Right renal cortex interstitium (tissue), 3 donors: Measurements from ENCODE around the gene LYPD4. TPM values are rescaled to one million over a fixed set of nuclear protein-coding genes. Genes with fewer than 3 reads are reported as not detected.
"Not testable (repeated sequence)": the region's sequence is repeated elsewhere in the genome, so short reads cannot be mapped to it uniquely, and the experiment has no call there.

ENCODE experiments used
- DNase-seq, 3 donors: peaks; one replicate each; pipeline ENCODE4 v3.0.0-alpha.2; 2013; ENCODE audit warnings: low read depth in 3 of 3, low spot score in 2 of 3
- polyA plus RNA-seq, 3 donors: library from polyadenylated mRNA; unstranded; fragments of 120-200 nt; gene quantifications; one replicate each; pipeline ENCODE4 v1.2.1, GENCODE V29; 2013; ENCODE audit not compliant: insufficient read length in 3 of 3

The LYPD4 gene
- polyA plus RNA-seq, 3 donors = not detected

DNA sequence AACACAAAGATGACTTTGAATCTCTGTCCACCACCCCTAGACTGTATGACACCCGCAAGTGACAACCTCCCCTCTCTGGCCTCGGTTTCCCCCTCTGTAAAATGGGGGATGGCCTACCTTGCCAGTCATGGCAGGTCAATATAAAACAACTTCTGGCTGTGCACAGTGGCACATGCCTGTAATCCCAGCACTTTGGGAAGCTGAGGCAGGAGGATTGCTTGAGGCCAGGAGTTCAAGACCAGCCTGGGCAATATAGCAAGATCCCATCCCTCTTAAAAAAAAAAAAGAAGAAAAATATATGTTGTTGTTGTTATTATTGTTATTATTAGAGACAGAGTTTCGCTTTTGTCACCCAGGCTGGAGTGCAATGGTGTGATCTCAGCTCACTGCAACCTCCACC, 31.5 kb upstream of the LYPD4 start:
- not testable (repeated sequence) for DNase-seq

DNA sequence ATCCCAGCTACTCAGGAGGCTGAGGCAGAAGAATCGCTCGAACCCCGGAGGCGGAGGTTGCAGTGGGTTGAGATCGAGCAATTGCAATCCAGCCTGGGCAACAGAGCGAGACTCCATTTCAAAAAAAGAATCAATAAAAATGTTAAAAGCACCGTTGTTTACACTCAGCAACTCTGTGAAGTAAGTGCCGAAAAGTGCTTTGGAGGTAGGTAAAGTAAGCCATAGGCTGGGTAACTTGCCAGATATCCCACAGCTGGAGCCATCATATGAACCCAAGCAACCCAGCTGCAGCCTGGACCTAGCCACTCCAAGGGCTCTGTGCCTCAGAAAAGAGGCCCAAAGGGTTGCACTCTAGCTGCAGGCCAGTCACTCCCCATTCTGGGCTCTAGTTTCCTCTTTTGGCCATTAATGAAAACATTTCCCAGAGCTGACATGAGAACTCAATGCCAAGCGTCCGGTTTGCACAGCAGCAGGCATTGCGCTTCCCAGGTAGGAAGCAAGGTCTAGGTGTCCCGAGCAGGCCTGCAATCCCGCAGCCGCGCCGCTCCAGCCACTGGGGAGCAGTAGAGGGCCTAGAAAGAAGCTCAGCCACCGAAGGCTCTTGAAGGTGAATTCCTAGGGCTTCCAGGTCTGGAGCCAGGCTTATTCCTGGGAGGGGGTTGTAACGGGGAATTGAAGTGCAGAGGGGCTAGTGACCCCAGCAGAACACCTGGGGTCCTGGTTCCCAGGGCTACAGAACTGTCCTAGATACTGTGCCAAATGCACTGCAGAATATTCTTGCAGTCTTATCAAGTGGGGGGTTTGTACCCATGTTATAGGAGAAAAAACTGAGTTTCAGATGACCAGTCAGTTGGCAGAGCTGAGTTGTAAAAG, 28.5 kb upstream of the LYPD4 start:
- no peak for DNase-seq

DNA sequence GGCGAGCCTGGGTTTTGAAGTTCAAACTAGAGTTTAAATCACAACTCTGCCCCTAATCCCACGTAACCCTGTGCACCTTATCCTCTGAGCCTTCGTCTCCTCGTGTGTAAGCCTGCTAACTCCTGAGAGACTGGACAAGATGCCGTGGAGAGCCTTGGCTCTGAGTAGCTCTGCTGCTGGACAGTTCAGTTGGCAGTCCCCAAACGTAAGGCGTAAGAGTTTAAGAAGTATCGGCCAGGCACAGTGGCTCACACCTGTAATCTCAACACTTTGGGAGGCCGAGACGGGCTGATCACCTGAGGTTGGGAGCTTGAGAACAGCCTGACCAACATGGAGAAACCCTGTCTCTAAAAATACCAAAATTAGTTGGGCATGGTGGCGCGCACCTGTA, 27.9 kb upstream of the LYPD4 start:
- no peak for DNase-seq

GRCh38 chr19:41871573-41872383, 27.3 kb upstream of the LYPD4 start:
- no peak for DNase-seq

DNA sequence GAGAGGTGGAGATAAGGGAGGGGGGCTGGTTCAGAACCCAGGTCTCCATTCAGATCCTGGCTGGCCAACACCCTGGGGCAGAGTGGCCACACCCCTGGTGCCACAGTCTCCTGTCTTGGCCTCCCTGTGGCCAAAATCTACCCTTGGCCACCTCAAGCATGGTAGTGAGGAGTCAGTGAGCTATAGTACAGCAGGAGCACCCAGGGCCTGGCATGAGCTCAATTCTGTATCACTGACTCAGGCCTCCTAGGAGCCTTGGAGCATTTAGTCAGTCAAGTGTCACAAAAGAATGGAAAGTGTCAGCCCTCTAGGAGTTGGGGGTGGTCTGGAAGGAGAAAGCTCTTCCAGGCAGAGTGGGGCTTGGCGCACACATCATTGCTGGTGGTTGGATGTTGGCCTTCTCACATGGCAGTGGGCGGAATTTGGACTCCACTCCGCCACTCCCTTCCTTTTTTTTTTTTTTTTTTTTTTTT, 26.0 kb upstream of the LYPD4 start:
- DNase-seq = no peak

- no peak for DNase-seq
Observed at GRCh38 chr19:41869374-41869955, 25.0 kb upstream of the LYPD4 start.

DNA sequence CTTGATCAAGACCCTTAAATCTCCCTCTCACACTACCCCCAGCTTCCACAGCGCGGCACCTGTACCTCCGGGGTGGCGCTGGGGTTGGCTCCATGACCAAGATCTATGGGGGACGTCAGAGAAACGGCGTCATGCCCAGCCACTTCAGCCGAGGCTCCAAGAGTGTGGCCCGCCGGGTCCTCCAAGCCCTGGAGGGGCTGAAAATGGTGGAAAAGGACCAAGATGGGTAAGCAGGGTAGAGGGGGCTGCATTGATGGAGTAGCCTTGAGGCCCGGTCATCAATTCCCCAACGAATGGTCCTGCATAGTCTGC, 24.5 kb upstream of the LYPD4 start:
- no peak for DNase-seq

DNA sequence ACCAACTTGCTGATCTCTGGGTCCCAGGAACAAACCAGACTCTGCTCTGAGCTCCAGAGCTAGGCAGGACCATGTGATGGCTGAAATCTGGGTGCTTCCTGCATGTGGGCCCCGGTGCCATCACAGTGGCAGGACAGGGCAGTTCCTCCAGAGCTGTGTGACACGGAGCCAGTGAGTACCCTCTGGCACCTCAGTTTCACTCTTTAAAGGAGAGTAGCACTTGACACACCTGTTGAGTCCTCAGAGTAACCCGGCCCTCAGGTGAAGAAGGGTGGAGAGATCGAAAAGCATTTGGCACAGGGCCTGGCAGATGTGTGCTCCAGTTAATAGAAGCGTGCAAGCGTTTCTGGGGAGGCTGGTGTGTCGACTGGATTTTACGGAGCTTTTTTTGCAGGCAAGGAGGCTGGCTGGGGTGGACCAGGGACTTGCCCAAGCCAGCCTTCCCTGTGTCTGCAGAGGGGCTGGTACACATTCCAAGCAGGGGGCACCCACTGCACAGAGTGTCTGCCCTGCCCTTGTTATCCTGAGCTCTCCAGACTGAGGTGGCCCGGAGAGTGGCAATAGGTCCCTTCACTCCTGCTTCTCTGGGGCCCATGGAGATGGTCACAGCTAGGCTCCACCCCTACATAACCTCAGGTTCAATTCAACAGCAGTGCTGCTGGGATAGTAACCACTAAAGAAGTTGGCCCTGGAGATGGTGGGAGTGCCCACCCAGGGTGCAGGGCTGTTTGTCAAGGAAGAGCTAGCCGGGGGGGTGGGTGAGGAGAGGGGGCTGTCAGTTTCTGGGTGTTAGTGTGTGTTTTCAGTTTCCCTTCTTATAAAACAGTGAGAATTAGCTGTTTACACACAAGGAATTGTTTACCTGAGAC, 23.9 kb upstream of the LYPD4 start:
- DNase-seq = no peak

DNA sequence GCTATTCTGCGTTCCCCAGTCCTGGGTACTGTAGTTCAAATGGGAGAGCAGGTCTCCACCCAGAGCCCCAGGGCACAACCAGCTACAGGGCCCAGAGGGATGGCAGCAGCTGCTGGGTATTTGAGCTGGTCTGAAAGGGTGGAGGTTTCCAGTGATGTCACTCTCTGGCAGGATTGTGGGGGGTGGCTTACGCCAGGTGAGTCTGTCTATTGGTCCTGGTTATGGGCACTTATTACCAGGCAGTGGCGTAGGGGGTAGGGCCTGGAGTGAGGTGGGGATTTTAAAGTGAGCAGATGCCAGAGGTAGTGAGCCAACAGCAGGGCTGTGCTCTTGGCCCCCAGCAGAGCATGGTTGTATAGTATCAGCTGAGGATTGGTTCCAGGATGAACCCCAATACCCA, 21.8 kb upstream of the LYPD4 start:
- DNase-seq = no peak

DNA sequence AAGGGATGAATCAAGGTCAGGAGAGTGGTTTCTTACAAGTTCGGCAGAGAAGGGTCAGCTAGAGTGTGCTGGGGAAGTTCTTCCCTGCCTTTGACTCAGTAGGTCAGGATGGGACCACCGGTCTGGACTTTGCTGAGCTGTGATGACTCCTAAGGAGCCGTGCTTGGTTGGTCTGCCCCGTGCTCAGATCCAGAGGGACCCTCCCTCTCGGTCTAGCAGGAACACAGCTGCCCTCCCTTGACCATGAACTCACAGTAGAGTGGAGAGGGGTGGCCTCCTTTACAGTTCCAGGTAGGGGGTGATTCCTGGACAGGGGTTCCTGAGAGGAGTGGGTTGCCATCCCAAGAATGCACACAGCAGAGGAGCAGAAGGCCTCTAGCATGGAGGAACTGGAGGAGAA, 19.9 kb upstream of the LYPD4 start:
- DNase-seq = no peak

- DNase-seq = no peak
Observed at GRCh38 chr19:41863209-41863931, 18.9 kb upstream of the LYPD4 start.

GRCh38 chr19:41862445-41862986, 18.0 kb upstream of the LYPD4 start:
- DNase-seq = no peak

DNA sequence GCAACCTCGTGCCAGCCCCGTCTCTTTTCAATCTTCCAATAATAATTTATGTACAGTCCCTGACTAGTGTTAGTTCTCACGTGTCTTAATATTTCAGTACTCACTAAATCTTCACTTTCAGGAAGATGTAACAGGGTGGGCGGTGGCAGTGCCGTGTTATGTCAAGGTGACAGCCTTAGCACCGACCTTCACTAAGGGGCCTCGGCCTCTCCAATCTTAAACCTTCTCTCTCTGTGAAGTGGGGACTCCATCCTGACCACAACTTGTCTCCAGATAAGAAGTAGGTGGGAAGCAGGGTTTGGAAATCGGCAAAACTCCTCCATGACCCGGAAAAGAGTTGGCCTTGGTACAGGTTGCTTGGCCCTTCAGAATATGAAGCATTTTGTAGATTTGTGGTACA, 17.4 kb upstream of the LYPD4 start:
- DNase-seq = no peak

DNA sequence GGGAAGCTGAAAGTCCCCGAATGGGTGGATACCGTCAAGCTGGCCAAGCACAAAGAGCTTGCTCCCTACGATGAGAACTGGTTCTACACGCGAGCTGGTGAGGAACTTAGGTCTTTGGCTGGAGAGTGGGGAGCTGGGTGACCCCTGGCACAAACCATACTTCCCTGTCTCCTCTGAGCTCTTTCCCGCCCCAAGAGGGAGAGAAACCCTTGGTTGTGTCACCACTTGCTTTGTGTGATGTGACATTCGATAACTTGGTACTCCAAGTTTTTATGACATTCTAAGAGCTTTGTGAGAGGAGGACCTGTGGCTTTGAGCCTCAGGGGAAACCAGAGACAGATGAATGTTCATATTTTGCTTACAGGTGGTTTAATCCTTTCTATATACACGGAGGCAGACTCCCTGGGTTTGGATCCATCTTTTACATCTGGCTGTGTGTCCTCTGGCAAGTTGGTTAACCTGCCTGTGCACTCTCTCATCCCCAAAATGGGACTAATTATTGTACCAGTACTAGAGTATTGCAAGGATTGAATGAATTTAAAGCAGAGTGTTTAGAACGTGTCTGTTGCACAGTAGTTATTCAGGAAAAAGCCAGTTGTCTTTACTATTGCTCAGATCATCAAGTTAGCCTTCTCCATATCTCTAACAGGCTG, 16.8 kb upstream of the LYPD4 start:
- DNase-seq = no peak

DNA sequence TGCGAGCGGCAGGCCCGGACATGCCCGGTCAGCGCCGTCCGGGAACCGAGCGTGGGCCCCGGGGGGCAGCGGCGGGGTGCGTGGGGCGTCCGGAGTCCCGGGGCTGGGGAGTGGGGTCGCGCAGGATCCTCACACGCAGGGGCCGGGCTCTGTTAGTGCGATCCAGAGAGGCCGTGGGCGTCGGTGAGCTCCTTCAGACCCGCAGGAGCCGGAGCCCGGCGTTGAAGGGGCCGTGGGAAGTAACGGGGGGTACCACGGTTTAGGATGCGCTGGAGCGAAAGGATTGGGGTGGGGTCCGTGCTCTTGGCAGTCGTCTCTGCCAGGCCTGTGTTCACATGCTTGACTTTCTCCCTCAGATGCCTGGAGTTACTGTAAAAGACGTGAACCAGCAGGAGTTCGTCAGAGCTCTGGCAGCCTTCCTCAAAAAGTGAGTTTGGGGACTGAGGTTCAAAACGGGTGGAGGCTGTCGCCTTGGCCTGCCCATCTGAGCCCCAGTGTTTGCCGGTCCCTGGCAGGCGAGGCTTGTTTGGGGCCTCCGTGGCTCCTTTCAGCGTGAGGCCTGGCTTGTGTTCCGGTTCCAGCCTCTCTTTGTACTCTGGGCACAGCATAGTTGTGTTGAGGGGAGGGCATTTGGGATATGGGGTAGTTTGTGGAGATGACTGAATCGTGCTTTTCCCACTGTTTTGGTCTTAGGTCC, 16.1 kb upstream of the LYPD4 start:
- DNase-seq = no peak

- peak; percentile 98 to 99 (median 99) for DNase-seq
Observed at GRCh38 chr19:41859618-41860418, 15.3 kb upstream of the LYPD4 start, which contains the start of gene RPS19. Gene RPS19 (plus strand): TSS chr19:41860255. CDS start chr19:41860775, 520 bp downstream.

DNA sequence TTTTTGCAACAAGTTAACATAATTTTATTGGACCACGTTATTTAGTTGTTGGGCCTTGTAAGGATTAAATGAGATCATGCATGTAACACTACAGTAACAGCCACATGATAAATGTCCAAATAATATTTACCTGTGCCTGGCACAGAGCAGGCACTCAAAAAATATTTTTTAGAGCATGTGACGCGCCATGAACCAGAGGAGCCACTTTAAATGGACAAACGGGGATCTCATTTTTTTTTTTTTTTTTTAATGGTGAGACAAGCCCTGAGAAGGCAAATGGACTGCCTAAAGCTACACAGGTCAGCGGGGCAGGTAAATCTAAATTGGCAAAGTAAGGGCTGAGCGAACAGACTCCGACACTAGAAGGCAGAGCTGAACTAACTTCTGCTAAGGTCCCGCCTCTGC, 14.7 kb upstream of the LYPD4 start:
- no peak for DNase-seq

DNA sequence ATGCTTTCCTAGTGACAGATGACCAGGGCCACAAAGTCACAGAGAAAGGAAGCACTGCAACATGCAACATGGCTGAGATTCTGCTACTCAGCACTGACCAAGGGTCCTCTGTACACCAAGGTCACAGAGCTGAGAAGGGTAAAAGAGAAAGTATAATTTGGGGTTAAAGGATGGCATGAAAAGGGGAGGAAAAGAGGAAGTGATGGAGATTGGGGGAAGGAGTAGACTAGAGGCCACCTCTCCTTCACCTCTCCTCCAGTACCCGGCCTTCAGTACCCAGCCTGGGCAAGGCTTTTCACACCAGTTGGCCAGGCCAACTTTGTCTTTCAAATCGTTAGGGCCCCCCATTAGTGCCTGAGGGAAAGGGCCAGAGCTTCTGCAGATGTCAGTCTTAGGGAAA, 9.3 kb upstream of the LYPD4 start:
- no peak for DNase-seq
